ENCODE results near the gene WNK1.

WNK1 gene

DNA sequence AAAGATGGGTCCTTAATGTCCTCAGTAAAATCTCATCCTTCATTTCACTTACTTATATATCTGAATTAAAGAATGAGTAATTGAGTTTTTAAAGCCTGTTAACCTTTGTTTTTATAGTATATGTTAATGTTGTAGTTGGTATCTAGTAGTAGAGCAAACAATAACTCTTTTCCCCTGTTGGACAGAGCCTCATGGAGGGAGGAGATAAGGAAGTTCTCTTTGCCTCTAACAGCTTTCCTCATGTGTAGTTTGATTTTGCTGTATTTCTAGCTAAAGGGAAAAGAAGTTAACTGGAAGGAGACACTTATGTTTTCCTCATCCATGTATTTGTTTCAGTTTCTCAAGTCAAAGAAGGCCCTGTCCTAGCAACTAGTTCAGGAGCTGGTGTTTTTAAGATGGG is 141.8 kb downstream of the WNK1 start:
- no peak for DNase-seq (ENCODE audit: low read depth, low spot score)

DNA sequence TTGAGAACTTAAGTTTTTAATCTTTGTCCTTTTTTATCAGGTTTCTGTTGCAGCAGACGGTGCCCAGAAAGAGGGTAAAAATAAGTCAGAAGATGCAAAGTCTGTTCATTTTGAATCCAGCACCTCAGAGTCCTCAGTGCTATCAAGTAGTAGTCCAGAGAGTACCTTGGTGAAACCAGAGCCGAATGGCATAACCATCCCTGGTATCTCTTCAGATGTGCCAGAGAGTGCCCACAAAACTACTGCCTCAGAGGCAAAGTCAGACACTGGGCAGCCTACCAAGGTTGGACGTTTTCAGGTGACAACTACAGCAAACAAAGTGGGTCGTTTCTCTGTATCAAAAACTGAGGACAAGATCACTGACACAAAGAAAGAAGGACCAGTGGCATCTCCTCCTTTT is 143.7 kb downstream of the WNK1 start:
- no peaks in the 10 kb centered on the region for H3K9me3 ChIP-seq (ENCODE audit: control insufficient read depth, insufficient read depth, low read length)
- DNase-seq (ENCODE audit: low read depth, low spot score), result no peak
- H3K27me3 ChIP-seq (ENCODE audit: control insufficient read depth, insufficient read depth, low read length), result no peaks in the 10 kb centered on the region
- no peaks in the 10 kb centered on the region for H3K4me1 ChIP-seq (ENCODE audit: control insufficient read depth, insufficient read depth, low read length)
- no peak overlapping the region for H3K4me3 ChIP-seq (ENCODE audit: low read length)
- H3K27ac ChIP-seq (ENCODE audit: low read length), result no peak overlapping the region
- no CpG with 5 or more reads among the region's 4 CpGs for WGBS (ENCODE audit: insufficient coverage, insufficient read length)
- peaks cover 7% of the 10 kb centered on the region; the same call in 1 of the 2 replicates for H3K36me3 ChIP-seq (ENCODE audit: control insufficient read depth, insufficient read depth, low read length)

More for the DNA sequence above, 141.8 kb downstream of the WNK1 start:
- peaks cover 2% of the 10 kb centered on the region; the same call in 1 of the 2 replicates for H3K36me3 ChIP-seq (ENCODE audit: control insufficient read depth, insufficient read depth, low read length)
- no peaks in the 10 kb centered on the region for H3K27me3 ChIP-seq (ENCODE audit: control insufficient read depth, insufficient read depth, low read length)
- no peaks in the 10 kb centered on the region for H3K9me3 ChIP-seq (ENCODE audit: control insufficient read depth, insufficient read depth, low read length)
- H3K27ac ChIP-seq (ENCODE audit: low read length), result no peak overlapping the region
- H3K4me1 ChIP-seq (ENCODE audit: control insufficient read depth, insufficient read depth, low read length), result no peaks in the 10 kb centered on the region
- H3K4me3 ChIP-seq (ENCODE audit: low read length), result no peak overlapping the region

- no peak for DNase-seq (ENCODE audit: low read depth, low spot score)
- no peak overlapping the region for H3K4me3 ChIP-seq (ENCODE audit: low read length)
- no peaks in the 10 kb centered on the region for H3K4me1 ChIP-seq (ENCODE audit: control insufficient read depth, insufficient read depth, low read length)
- no peak overlapping the region for H3K27ac ChIP-seq (ENCODE audit: low read length)
- WGBS (ENCODE audit: insufficient coverage, insufficient read length), result no CpG with 5 or more reads among the region's 4 CpGs
- no peaks in the 10 kb centered on the region for H3K9me3 ChIP-seq (ENCODE audit: control insufficient read depth, insufficient read depth, low read length)
- H3K36me3 ChIP-seq (ENCODE audit: control insufficient read depth, insufficient read depth, low read length), result peaks cover 11% of the 10 kb centered on the region; the same call in 1 of the 2 replicates
- H3K27me3 ChIP-seq (ENCODE audit: control insufficient read depth, insufficient read depth, low read length), result no peaks in the 10 kb centered on the region
These were observed 145.0 kb downstream of the WNK1 start for GRCh38 chr12:897386-897785.

GRCh38 chr12:902581-902980 is 150.2 kb downstream of the WNK1 start:
- Histone ChIP-seq H3K27me3 (ENCODE audit: control insufficient read depth, insufficient read depth, low read length) (no peaks in the 10 kb centered on the region), H3K36me3 (ENCODE audit: control insufficient read depth, insufficient read depth, low read length) (peaks cover 9% of the 10 kb centered on the region; the same call in 1 of the 2 replicates), H3K4me3 (ENCODE audit: low read length) (no peak overlapping the region), H3K4me1 (ENCODE audit: control insufficient read depth, insufficient read depth, low read length) (no peaks in the 10 kb centered on the region), H3K27ac (ENCODE audit: low read length) (no peak overlapping the region), H3K9me3 (ENCODE audit: control insufficient read depth, insufficient read depth, low read length) (no peaks in the 10 kb centered on the region)
- no CpG with 5 or more reads among the region's 3 CpGs for WGBS (ENCODE audit: insufficient coverage, insufficient read length)
- no peak for DNase-seq (ENCODE audit: low read depth, low spot score)

- DNase-seq (ENCODE audit: low read depth, low spot score), result no peak
- H3K4me1 ChIP-seq (ENCODE audit: control insufficient read depth, insufficient read depth, low read length), result no peaks in the 10 kb centered on the region
- H3K27me3 ChIP-seq (ENCODE audit: control insufficient read depth, insufficient read depth, low read length), result no peaks in the 10 kb centered on the region
- H3K9me3 ChIP-seq (ENCODE audit: control insufficient read depth, insufficient read depth, low read length), result no peaks in the 10 kb centered on the region
- H3K36me3 ChIP-seq (ENCODE audit: control insufficient read depth, insufficient read depth, low read length), result peaks cover 9% of the 10 kb centered on the region; the same call in 1 of the 2 replicates
- H3K4me3 ChIP-seq (ENCODE audit: low read length), result no peak overlapping the region
- no peak overlapping the region for H3K27ac ChIP-seq (ENCODE audit: low read length)
- no CpG with 5 or more reads among the region's 5 CpGs for whole genome bisulfite sequencing (ENCODE audit: insufficient coverage, insufficient read length)
These were observed 150.7 kb downstream of the WNK1 start for GRCh38 chr12:903055-903454.

GRCh38 chr12:904010-904414 is 151.6 kb downstream of the WNK1 start:
- Histone ChIP-seq H3K36me3 (ENCODE audit: control insufficient read depth, insufficient read depth, low read length) (peaks cover 14% of the 10 kb centered on the region; the same call in 1 of the 2 replicates), H3K27ac (ENCODE audit: low read length) (no peak overlapping the region), H3K4me3 (ENCODE audit: low read length) (no peak overlapping the region), H3K4me1 (ENCODE audit: control insufficient read depth, insufficient read depth, low read length) (no peaks in the 10 kb centered on the region), H3K27me3 (ENCODE audit: control insufficient read depth, insufficient read depth, low read length) (no peaks in the 10 kb centered on the region), H3K9me3 (ENCODE audit: control insufficient read depth, insufficient read depth, low read length) (no peaks in the 10 kb centered on the region)
- DNase-seq (ENCODE audit: low read depth, low spot score), result no peak
- no CpG with 5 or more reads among the region's 5 CpGs for WGBS (ENCODE audit: insufficient coverage, insufficient read length)

GRCh38 chr12:905261-906031 is 153.1 kb downstream of the WNK1 start:
- no CpG with 5 or more reads among the region's 9 CpGs for WGBS (ENCODE audit: insufficient coverage, insufficient read length)
- DNase-seq (ENCODE audit: low read depth, low spot score), result no peak
- no peaks in the 10 kb centered on the region for H3K4me1 ChIP-seq (ENCODE audit: control insufficient read depth, insufficient read depth, low read length)
- H3K4me3 ChIP-seq (ENCODE audit: low read length), result no peak overlapping the region
- H3K27ac ChIP-seq (ENCODE audit: low read length), result no peak overlapping the region
- no peaks in the 10 kb centered on the region for H3K27me3 ChIP-seq (ENCODE audit: control insufficient read depth, insufficient read depth, low read length)
- H3K9me3 ChIP-seq (ENCODE audit: control insufficient read depth, insufficient read depth, low read length), result no peaks in the 10 kb centered on the region
- H3K36me3 ChIP-seq (ENCODE audit: control insufficient read depth, insufficient read depth, low read length), result peaks cover 11% of the 10 kb centered on the region; the same call in 1 of the 2 replicates

- H3K9me3 ChIP-seq (ENCODE audit: control insufficient read depth, insufficient read depth, low read length), result no peaks in the 10 kb centered on the region
- DNase-seq (ENCODE audit: low read depth, low spot score), result no peak
- no peak overlapping the region for H3K4me3 ChIP-seq (ENCODE audit: low read length)
- WGBS (ENCODE audit: insufficient coverage, insufficient read length), result no CpG with 5 or more reads among the region's 10 CpGs
- peaks cover 8% of the 10 kb centered on the region; the same call in 1 of the 2 replicates for H3K36me3 ChIP-seq (ENCODE audit: control insufficient read depth, insufficient read depth, low read length)
- H3K4me1 ChIP-seq (ENCODE audit: control insufficient read depth, insufficient read depth, low read length), result no peaks in the 10 kb centered on the region
- no peaks in the 10 kb centered on the region for H3K27me3 ChIP-seq (ENCODE audit: control insufficient read depth, insufficient read depth, low read length)
- no peak overlapping the region for H3K27ac ChIP-seq (ENCODE audit: low read length)
These were observed 153.7 kb downstream of the WNK1 start for GRCh38 chr12:906062-906585.

DNA sequence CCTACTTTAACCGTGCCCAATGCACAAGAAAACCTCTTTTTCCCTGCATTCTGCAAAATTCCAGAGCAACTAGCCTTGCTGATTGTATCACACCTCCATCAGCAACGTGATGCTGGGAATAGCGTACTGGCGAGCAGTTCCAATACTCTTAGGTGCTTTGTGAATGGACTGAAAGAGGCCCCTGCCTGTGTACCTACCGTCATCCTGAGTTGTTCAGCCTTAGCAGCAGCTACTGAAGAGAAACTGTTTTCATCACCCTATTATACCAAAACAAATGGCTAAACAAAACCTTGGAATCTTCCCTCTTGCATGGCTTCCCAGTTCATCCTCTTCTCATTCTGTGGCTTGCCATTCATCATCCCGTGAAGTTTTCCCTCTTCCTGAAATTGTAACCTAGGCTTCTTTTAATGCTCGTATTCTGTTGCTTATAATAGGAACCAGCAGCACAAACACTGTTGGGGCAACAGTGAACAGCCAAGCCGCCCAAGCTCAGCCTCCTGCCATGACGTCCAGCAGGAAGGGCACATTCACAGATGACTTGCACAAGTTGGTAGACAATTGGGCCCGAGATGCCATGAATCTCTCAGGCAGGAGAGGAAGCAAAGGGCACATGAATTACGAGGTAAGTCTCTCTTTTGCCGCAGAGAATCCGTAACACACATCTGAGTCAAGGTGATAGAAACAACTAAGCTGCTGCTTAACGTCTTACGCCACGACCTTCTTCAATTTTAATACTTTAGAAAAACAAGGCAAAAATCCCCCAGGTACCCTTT is 155.2 kb downstream of the WNK1 start:
- Histone ChIP-seq H3K4me3 (ENCODE audit: low read length) (no peak overlapping the region), H3K27ac (ENCODE audit: low read length) (no peak overlapping the region), H3K4me1 (ENCODE audit: control insufficient read depth, insufficient read depth, low read length) (no peaks in the 10 kb centered on the region), H3K9me3 (ENCODE audit: control insufficient read depth, insufficient read depth, low read length) (no peaks in the 10 kb centered on the region), H3K27me3 (ENCODE audit: control insufficient read depth, insufficient read depth, low read length) (no peaks in the 10 kb centered on the region), H3K36me3 (ENCODE audit: control insufficient read depth, insufficient read depth, low read length) (peaks cover 5% of the 10 kb centered on the region; the same call in 1 of the 2 replicates)
- DNase-seq (ENCODE audit: low read depth, low spot score), result no peak
- WGBS (ENCODE audit: insufficient coverage, insufficient read length), result no CpG with 5 or more reads among the region's 16 CpGs

GRCh38 chr12:909861-910260 is 157.5 kb downstream of the WNK1 start:
- Histone ChIP-seq H3K4me3 (ENCODE audit: low read length) (no peak overlapping the region), H3K27ac (ENCODE audit: low read length) (no peak overlapping the region), H3K4me1 (ENCODE audit: control insufficient read depth, insufficient read depth, low read length) (no peaks in the 10 kb centered on the region), H3K9me3 (ENCODE audit: control insufficient read depth, insufficient read depth, low read length) (no peaks in the 10 kb centered on the region), H3K27me3 (ENCODE audit: control insufficient read depth, insufficient read depth, low read length) (no peaks in the 10 kb centered on the region), H3K36me3 (ENCODE audit: control insufficient read depth, insufficient read depth, low read length) (peaks cover 15% of the 10 kb centered on the region; the same call in 1 of the 2 replicates)
- DNase-seq (ENCODE audit: low read depth, low spot score), result no peak
- 100% methylated on average over 1 of the region's 3 CpGs for WGBS (ENCODE audit: insufficient coverage, insufficient read length)
